IMR-90 (cell line): ENCODE data around the gene TMEM54. TPM values are rescaled to one million over a fixed set of nuclear protein-coding genes. Genes with fewer than 3 reads are reported as not detected.

ENCODE experiments used
- BHLHE40 ChIP-seq: fragments of 150-350 bp; IDR thresholded peaks from 2 replicates; pipeline ENCODE4 v1.6.1; 2016; ENCODE audit warnings: mild to moderate bottlenecking, low read depth, low read length
- CHD1 ChIP-seq: IDR thresholded peaks from 2 replicates; pipeline ENCODE4 v1.6.1; 2012; ENCODE audit warnings: low read depth, low read length, improper control_type of control experiment
- MAZ ChIP-seq: IDR thresholded peaks from 2 replicates; pipeline ENCODE4 v1.6.1; 2012; ENCODE audit warnings: low read depth, mild to moderate bottlenecking, low read length, improper control_type of control experiment, moderate library complexity, borderline replicate concordance
- RAD21 ChIP-seq: IDR thresholded peaks from 2 replicates; pipeline ENCODE4 v1.6.1; 2012; ENCODE audit warnings: low read length, improper control_type of control experiment
- USF2 ChIP-seq: fragments of 150-350 bp; IDR thresholded peaks from 2 replicates; pipeline ENCODE4 v1.6.1; 2017; ENCODE audit warnings: mild to moderate bottlenecking, antibody characterized with exemption, low read length, low read depth
- polyA plus RNA-seq, 3 experiments: library from polyadenylated mRNA; depleted of rRNA; stranded (reverse); fragments of >200 nt; gene quantifications; 2 replicates each; pipeline ENCODE4 v1.2.3, GENCODE V29; 2012; ENCODE audit warnings: low replicate concordance in 1 of 3
- total RNA-seq: library from RNA; depleted of rRNA; stranded (reverse); fragments of >200 nt; gene quantifications from 2 replicates; pipeline ENCODE4 v1.2.3, GENCODE V29; 2012; rRNA removed

Gene TMEM54
- total and polyA plus RNA-seq, 2 of the 4 experiments (the other 2 are of a cell fraction), result 25.5 to 75.2 TPM

- TF ChIP-seq USF2 (no peak), MAZ (no peak), CHD1 (no peak), BHLHE40 (no peak), RAD21 (no peak)
Observed at GRCh38 chr1:32848354-32849063, 52.7 kb downstream of the TMEM54 start (continued).

Other genes starting within 250 kb of the TMEM54 start
- 103 and 139 TPM in 2 replicates for gene SYNC, start 198.6 kb downstream of the TMEM54 start, total RNA-seq
- 41.3 and 48.9 TPM in 2 replicates for gene SYNC, start 198.6 kb downstream of the TMEM54 start, polyA plus RNA-seq (2012; rRNA removed)
- gene YARS1, start 84.0 kb downstream of the TMEM54 start, total RNA-seq, result 149 and 166 TPM in 2 replicates
- 62.3 and 100 TPM in 2 replicates for gene YARS1, start 84.0 kb downstream of the TMEM54 start, polyA plus RNA-seq (2012; rRNA removed)
- 20.3 and 25.8 TPM in 2 replicates for gene S100PBP, start 83.7 kb downstream of the TMEM54 start, total RNA-seq
- 12.6 and 13.9 TPM in 2 replicates for gene S100PBP, start 83.7 kb downstream of the TMEM54 start, polyA plus RNA-seq (2012; rRNA removed)
- gene FNDC5, start 30.5 kb downstream of the TMEM54 start, total RNA-seq, result 1.6 and 1.7 TPM in 2 replicates
- 1.2 and 1.5 TPM in 2 replicates for gene FNDC5, start 30.5 kb downstream of the TMEM54 start, polyA plus RNA-seq (2012; rRNA removed)
- gene HPCA, start 14.9 kb downstream of the TMEM54 start, total RNA-seq, result not detected in 2 replicates
- 0.22 and 0.30 TPM in 2 replicates for gene HPCA, start 14.9 kb downstream of the TMEM54 start, polyA plus RNA-seq (2012; rRNA removed)
- gene RNF19B, start 63.4 kb upstream of the TMEM54 start, total RNA-seq, result 9.2 and 10.0 TPM in 2 replicates
- 11.4 and 11.6 TPM in 2 replicates for gene RNF19B, start 63.4 kb upstream of the TMEM54 start, polyA plus RNA-seq (2012; rRNA removed)
- gene AK2, start 135.5 kb upstream of the TMEM54 start, total RNA-seq, result 118 and 168 TPM in 2 replicates
- gene AK2, start 135.5 kb upstream of the TMEM54 start, polyA plus RNA-seq (2012; rRNA removed), result 152 and 203 TPM in 2 replicates
- 2.2 and 4.7 TPM in 2 replicates for gene AZIN2, start 179.8 kb upstream of the TMEM54 start, total RNA-seq
- 8.0 and 8.9 TPM in 2 replicates for gene AZIN2, start 179.8 kb upstream of the TMEM54 start, polyA plus RNA-seq (2012; rRNA removed)